Spleen (tissue), 7 donors: ENCODE results near the gene CSNK1A1.

Experiments used
- CTCF ChIP-seq, 11 experiments: fragments of 200-600 bp in 7 of 11; fragments of 450-650 bp in 4 of 11; sonication (generic) in 4 of 11; IDR thresholded peaks in 8 of 11; conservative IDR thresholded peaks in 3 of 11; 1 replicate in 7 of 11; 2 replicates in 4 of 11; pipeline versions ENCODE4 v1.4.0 to v1.8.0; 2016 to 2021; ENCODE audit warnings: antibody characterized with exemption in 11 of 11, inconsistent platforms in 4 of 11, mild to moderate bottlenecking in 1 of 11
- POLR2A ChIP-seq, 3 donors: fragments of 450-650 bp; IDR thresholded peaks; one replicate each; pipeline ENCODE4 v1.5.1; 2017; ENCODE audit warnings: antibody characterized with exemption in 3 of 3, mild to moderate bottlenecking in 1 of 3
- donor health status: DM: no; HTN: no; CAD: no; lungs with moderate emphysema.
- donor health status: DM: no; HTN: no; CAD: no.
- donor health status: DM: no; HTN: no; CAD: no.

DNA sequence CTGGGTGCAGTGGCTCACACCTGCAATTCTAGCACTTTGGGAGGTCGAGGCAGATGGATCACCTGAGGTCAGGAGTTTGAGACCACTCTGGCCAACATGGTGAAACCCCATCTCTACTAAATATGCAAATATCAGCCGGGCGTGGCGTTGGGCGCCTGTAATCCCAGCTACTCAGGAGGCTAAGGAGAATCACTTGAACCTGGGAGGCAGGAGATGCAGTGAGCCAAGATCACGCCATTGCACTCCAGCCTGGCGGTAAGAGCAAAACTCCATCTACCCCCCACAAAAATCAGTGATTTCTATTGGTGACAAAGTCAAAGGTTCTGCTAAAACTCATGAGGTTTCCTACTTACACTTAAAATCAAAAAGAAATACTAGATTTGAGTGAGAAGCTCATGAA is 18.8 kb downstream of the CSNK1A1 start:
- TF ChIP-seq POLR2A (IDR thresholded peaks at IDR 0.05): no peak
- TF ChIP-seq CTCF (IDR thresholded peaks at IDR 0.05 in 8 of 11, conservative IDR thresholded peaks at IDR 0.05 in 3 of 11): no peak
